LHCN-M2 (cell line): ENCODE data around the gene ATAD5. TPM values are rescaled to one million over a fixed set of nuclear protein-coding genes. Genes with fewer than 3 reads are reported as not detected.
A peak's percentile ranks its signal among the peaks of the same experiment; 100 is the strongest.
"Not testable (repeated sequence)": the region's sequence is repeated elsewhere in the genome, so short reads cannot be mapped to it uniquely, and the experiment has no call there.

ENCODE experiments used
- DNase-seq: peaks from one replicate; pipeline ENCODE4 v3.0.0-alpha.2; 2012; ENCODE audit warnings: low read depth
- total RNA-seq: library from RNA; depleted of rRNA; stranded (reverse); fragments of >200 nt; gene quantifications from 2 replicates; pipeline ENCODE4 v1.2.3, GENCODE V29; 2014

Gene ATAD5
- total RNA-seq, 1 experiment from 2014 or later: 6.9 TPM

DNA sequence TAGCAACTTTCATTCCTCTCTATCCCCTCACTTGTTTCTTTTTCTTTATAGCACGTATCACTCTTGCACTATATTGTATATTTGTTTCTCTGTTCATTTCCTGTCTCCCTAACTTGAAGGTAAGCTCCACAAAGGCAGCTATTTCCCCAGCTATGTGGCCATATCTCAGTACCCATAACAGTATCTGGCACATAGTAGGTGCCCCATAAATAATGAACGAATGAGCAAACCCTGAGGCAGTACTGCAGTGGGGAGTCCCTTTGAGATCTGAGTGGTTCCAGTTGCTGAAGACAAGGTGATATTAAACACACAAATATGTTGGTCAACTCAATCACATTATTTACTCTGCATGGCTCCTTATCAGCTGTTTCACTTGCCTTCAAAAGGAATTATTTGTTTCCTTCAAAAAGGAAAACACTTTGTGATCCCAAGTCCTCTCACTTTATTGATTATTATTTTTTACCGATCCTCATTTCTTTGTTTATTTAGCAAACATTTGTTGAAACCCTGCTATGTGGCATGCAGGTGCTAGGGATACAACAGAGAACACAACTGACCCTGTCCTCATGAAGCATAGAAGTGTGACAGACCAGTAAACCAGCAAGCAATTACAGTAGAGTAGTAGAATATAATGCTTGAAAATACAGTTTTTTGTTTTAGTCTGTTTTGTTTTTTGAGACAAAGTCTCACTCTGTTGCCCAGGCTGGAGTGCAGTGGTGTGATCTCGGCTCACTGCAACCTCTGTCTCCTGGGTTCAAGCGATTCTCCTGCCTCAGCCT lies 84.3 kb downstream of the ATAD5 start:
- DNase-seq: no peak

DNA sequence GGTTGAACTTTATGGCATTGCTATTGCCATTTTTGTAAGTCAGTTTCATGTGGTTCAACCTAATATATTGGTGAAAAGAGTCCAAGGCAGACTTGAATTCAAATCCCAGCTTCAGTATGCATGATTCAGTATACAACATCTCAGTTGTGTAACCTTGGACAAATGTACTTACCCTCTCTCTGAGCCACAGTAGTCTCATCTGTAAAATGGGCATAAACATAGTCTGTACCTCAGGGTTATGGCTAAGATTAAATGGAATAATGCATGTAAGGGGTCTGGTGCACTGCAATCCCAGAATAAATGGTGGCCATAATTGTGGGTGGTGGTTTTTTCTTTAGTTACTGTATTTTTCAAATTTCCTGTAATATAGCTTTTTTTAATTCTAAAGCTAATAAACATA lies 85.3 kb downstream of the ATAD5 start:
- no peak for DNase-seq

DNA sequence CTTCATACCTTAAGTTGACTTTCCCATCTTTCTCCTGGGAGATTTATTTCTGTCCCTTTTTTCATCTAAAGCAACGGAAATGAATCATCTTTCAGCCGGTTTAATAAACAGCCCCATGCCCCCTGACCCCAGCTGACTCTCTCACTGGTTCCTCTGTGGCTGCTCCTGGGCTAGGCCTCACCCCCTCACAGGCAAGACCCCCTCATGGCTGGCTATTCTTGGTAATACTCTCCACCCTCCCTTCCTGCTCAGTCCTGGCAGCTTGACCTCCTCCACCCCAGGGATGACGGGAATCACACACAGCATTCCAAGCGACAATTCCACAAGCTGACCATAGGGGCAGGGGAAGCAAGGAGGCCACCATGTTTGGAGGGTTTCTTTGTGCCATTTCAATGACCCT lies 88.5 kb downstream of the ATAD5 start:
- DNase-seq: peak; percentile 29

DNA sequence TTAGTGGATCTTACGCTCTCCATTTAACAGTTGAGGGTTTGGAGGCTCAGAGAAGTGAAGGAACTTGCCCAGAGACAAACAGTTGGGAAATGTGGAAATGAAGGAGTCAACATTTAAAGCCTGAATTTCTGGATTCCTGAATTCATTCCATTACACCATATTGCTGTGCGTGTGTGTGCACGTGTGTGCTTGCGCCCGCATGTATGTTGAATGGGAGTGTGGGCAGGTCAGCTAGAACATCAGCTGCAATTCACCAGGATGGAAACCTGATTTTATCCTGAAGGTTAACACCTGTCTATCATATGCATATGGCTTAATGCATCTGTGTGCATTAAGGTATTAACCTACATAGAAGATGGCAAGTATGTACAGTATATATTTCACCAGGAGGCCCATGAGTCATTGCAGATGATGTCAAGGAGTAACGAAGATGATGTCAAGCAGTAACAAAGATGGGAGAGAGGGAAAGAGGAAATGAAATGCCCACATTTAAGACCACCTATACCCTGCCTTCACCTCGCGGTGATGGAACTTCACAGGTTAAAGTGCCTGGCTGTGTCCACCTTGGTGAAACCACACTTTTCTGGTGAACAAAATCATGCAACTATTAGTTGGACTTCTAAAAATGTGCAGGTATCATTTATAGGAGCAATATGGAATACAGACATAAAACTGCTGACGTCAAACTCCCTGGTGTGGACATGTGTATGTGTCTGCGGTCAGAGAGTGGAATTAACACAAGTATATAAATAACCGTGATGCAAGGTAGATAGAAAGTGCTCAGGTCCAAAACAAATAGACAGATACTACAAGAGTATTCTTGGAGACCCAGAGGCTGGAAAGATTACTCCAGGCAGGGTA lies 89.1 kb downstream of the ATAD5 start:
- DNase-seq: no peak

DNA sequence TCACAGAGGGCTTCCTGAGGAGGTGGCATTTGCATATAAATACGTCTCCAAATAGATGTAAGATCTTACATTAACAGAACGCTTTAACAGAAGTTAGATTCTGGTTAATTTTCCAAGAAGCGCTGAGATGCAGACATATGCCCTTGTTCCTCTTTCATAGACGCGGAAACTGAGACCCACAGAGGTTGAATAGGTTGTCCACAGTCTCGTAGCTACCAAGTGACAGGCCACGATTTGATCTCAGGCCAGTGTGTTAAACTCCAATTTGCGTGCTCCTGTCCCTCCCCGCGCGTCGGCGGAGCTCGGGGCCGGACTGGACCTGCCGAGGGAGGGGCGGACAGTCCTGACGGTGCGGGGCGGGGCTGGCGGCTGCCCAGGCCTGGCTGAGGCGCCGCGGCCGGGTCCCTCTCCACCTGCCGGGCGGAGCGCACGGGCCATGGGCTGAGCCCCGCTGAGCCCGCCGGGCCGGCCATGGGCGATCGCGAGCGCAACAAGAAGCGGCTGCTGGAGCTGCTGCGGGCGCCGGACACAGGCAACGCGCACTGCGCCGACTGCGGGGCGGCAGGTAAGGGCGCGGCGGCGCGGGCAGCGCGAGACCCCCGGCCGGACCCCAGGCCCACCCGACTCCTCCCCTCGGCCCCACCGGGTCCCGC lies 89.9 kb downstream of the ATAD5 start, which contains the start of gene ADAP2:
Gene ADAP2 (plus strand): TSS at position 402 of the 653 bp plus-strand sequence. CDS start 70 bp downstream, at position 472.
- no peak for DNase-seq

DNA sequence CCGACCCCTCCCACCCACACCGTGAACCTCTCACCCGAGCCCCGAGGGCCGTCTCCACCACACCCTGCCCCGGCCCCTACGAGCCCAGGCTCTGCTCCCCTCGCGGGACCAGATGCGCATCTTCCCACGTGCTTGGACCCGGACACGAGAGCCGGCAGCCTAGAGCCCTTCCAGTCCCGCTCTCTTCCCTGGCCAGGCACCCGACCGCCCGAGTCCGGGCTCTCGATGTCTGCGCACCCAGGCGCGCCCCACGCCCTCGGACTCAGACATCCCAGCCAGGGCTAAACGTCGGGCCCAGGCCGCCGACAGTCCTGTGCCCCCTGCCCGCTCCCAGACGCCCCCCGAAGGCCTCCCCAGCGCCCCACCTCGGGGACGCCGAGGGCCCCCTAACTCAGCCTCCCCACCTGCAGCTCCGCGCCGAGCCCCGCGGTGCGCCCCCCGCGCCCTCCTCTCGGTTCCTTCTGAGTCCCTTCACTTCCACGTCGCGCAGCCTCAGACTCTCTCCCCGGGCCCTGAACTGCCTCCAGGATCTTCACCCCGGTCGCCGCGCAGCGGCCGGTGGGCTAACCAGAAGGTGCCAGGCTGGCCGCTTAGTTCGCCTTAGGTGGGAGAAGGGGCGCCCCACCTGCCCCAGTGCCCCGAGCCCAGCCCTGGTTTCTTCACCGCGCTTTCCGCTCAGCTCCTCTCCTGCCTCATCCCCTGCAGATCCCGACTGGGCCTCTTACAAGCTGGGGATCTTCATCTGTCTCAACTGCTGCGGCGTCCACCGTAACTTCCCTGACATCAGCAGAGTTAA lies 90.7 kb downstream of the ATAD5 start:
- no peak for DNase-seq

DNA sequence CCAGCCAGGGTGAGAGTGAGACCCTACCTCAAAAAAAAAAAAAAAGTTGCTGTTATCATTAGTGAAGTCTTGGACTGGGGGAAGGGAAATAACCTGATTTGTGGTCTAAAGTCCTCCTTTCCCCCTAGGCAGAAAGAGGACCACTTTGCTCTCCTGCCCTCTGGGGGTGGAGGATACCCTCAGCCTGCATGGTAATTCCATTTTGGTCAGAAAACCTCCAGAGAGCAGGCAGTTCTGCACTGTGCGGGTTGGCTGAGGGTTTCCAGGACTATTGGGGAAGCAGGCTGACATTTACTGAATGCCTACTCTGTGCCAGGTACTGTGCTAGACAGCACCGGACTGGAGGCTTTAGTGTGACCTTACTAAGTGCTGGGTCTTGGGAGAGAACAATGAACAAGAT lies 92.6 kb downstream of the ATAD5 start:
- DNase-seq: no peak

DNA sequence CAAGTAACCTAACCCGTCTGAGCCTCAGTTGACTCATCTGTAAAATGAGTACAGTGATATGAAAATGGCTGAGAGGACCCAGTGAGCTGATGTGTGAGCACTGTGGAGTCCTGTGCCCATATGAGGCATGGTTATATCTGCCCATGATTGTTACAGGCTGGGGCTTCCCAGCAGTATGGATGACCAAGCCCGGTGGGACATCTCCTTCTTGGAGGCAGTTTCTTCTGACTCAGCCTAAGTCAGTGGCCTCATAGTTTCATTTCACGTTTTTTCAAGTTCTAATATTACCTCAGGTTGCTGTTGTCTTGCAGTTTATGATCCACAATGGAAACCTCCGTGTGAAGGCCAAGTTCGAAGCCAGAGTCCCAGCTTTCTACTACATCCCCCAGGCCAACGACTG lies 94.8 kb downstream of the ATAD5 start:
- DNase-seq: no peak

DNA sequence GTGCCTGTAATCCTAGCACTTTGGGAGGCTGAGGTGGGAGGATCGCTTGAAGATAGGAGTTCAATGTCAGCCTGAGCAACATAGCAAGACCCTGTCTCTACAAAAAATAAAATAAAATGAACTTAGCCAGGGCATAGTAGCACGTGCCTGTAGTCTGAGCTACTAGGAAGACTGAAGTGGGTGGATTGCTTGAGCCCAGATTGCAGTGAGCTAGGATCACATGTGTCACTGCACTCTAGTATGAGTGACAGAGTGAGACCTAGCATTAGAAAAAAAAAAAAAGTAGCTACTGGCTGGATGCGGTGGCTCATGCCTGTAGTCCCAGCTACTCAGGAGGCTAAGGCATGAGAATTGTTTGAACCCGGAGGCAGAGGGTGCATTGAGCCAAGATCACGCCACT lies 96.0 kb downstream of the ATAD5 start:
- DNase-seq: no peak

DNA sequence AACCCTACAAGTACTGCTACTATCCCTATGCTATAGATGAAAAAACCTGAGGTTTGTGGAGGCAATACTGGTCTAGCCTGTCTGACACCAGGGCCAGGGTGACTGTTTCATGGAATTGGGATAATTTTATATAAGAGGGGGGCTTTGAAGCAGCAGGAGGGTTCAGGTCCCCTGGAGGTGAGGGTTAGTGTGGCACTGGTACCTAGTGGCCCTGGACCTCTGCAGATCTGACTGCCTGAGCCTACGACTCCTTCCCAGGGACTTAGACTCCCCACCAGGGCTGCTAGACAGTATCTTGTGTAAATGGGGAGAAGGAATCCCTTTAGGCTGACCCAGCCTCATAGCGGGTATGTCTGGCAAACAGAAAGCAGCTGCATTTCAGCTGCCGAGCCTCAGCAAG lies 96.8 kb downstream of the ATAD5 start:
- DNase-seq: no peak

DNA sequence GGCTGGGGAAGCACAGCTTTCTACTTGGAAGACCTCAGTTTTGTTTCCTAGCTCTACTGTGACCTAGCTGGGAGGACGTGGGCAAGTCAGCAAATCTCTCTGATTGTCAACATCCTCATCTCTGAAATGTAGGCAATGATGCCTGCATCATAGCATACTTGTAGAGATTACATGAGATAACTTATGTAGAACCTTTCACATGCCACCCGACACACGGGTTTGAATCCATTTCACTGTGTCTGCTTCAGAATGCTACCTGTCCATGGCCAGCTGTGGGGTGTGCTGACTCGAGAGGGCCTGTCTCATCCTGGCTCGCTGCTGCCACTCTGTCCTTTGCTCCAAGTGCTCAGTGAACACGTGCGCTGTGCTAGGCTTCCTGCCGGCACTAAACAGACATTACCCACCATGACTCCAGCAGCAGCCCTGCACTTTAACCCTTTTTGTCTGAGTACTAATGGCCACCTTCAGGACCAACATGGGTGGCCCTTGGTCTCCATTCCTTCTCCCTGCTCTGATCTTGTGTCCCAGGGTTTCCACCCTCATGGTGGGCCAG lies 97.4 kb downstream of the ATAD5 start:
- no peak for DNase-seq

DNA sequence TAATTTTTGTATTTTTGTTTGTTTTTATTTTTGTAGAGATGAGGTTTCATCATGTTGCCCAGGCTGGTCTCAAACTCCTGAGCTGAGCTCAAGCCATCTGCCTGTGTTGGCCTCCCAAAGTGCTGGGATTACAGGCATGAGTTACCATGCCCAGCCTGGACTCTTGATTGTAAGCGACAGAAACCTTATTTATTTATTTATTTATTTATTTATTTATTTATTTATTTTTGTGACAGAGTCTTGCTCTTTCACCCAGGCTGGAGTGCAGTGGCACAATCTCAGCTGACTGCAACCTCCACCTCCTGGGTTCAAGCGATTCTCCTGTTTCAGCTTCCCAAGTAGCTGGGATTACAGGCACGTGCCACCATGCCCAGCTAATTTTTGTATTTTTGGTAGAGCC lies 98.1 kb downstream of the ATAD5 start:
- not testable (repeated sequence) for DNase-seq

DNA sequence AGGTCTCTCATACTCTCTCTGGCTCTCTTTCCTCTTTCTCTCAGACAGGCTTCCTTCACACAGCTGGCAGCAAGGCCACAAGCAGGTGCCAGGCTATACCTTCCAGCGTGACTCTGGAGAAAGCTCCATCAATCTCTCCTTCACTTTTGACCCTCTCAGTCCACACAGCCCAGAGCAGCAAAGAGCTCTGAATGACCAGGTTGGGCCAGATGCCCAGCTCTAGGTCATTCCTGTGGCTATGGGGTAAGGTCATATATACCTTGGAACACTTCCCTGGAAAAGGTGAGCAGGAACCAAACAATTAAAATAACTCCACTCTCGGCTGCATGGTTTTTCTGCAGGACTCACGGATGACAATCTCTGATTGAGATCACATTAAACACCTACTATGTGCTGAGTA lies 98.7 kb downstream of the ATAD5 start:
- DNase-seq: no peak

DNA sequence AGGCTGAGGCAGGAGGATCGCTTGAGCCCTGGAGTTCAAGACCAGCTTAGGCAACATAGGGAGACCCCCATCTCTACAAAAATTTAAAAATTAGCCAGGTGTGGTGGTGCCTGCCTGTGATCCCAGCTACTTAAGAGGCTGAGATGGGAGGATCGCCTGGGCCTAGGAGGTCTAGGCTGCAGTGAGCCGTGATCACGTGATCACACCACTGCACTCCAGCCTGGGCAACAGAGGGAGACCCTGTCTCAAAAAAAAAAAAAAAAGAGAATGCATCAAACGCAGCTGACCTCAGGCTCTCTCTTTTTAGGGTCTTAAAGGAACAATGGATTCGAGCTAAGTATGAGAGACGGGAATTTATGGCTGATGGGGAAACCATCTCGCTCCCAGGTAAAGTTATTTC lies 99.8 kb downstream of the ATAD5 start:
- DNase-seq: not testable (repeated sequence)

DNA sequence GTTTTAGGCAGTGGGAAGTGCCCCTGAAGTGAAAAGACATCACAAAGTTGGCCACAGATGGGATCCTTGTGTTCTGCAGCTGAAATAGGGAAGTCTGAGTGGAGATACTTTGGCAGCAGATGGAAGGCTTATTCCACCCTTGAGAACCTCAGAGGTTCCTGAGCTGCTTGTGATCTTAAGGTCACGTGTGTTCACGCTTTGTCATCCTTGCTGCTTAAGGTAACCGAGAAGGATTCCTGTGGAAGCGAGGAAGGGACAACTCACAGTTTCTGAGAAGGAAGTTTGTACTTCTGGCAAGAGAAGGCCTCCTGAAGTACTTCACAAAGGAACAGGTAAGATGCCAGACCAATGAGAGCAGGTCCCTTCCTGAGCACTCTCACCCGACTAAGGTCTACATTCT lies 102.2 kb downstream of the ATAD5 start:
- DNase-seq: no peak

DNA sequence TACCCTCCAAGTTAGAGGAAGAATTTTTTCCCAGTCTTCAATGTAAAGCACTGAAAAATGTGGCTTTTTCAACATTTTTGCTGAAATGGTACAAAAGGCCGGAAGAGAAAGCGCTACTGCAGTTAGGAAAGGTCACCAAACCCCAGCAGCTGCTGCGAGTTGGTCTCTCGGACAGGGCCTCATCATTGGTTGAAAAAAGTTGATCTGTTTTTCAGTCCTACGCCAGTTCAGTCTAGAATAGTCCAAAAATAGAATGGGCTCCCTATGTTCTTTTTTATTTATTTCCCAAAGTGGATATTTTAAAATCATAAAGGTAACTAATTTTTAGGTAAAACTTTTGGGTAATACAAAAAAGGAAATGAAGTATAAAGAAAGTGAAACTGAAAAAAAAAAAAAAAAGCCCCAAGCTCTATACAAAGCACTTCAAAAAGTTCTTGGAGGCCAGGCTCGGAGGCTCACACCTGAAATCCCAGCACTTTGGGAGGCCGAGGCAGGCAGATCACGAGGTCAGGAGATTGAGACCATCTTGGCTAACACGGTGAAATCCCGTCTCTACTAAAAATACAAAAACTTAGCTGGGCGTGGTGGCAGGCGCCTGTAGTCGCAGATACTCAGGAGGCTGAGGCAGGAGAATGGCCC lies 107.4 kb downstream of the ATAD5 start:
- no peak for DNase-seq

DNA sequence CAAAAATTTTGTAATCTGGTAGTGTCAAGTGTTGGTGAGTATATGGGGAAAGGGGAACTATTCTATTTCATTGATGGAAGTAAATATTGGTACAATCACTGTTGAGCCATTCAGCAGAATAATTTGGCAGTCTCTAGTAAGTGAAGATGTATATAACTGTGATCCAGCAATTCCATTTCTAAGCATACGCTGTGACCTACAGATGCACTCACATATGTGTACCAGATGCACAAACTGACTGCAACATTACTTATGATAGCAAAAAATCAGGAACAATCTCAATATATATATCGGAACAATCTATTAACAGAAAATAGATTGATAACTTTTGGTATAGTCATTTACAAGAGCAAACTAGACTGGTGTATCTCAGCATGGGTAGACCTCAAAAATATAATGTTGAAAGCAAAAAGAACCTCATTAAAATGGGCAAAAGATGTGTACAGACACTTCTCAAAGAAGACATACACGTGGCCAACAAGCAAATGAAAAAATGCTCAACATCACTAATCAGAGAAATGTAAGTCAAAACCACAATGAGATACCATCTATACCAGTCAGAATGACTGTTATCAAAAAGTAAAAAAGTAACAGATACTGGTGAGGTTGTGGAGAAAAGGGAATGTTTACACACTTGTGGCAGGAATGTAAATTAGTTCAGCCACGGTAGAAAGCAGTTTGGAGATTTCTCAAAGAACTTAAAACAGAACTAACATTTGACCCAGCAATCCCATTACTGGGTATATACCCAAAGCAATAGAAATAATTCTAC lies 110.7 kb downstream of the ATAD5 start:
- DNase-seq: no peak
